Stimulated activated memory B cell treated with anti-CD40 and anti-IgM and Interleukin-4, amounts not matched to agents 10 μg/mL and 1 μg/mL and 100 μg/mL, for 72 hours (primary cell): ENCODE results near the gene BAIAP2.

Source experiments
- ATAC-seq: fragments of 150-1000 bp; cut with Tn5 transposase; 2 replicates; pipeline ENCODE4 v1.10.0; 2021
- H3K27ac Mint-ChIP-seq: one replicate; pipeline ENCODE4 v1.8.0; 2022; ENCODE audit warnings: mild to moderate bottlenecking, mixed read lengths
- H3K27me3 Mint-ChIP-seq: one replicate; pipeline ENCODE4 v1.8.0; 2022; ENCODE audit warnings: mixed read lengths
- H3K36me3 Mint-ChIP-seq: one replicate; pipeline ENCODE4 v1.8.0; 2022; ENCODE audit warnings: mixed read lengths
- H3K4me1 Mint-ChIP-seq: one replicate; pipeline ENCODE4 v1.8.0; 2022; ENCODE audit warnings: mixed read lengths
- H3K4me3 Mint-ChIP-seq: one replicate; pipeline ENCODE4 v1.8.0; 2022; ENCODE audit warnings: mild to moderate bottlenecking, moderate library complexity, mixed read lengths
- H3K9me3 Mint-ChIP-seq: one replicate; pipeline ENCODE4 v1.8.0; 2022; ENCODE audit warnings: mixed read lengths

BAIAP2 gene

GRCh38 chr17:81116704-81117103 is 81.8 kb downstream of the BAIAP2 start:
- no peak overlapping the region for H3K4me3 Mint-ChIP-seq
- H3K9me3 Mint-ChIP-seq: no peaks in the 10 kb centered on the region
- no peak overlapping the region for H3K27ac Mint-ChIP-seq
- ATAC-seq: no peak
- H3K36me3 Mint-ChIP-seq: no peaks in the 10 kb centered on the region
- peaks cover 12% of the 10 kb centered on the region for H3K4me1 Mint-ChIP-seq
- H3K27me3 Mint-ChIP-seq: peaks cover 52% of the 10 kb centered on the region

GRCh38 chr17:81117672-81118198 is 82.8 kb downstream of the BAIAP2 start:
- Mint-ChIP-seq H3K27ac (no peak overlapping the region), H3K36me3 (no peaks in the 10 kb centered on the region), H3K4me3 (no peak overlapping the region), H3K9me3 (no peaks in the 10 kb centered on the region), H3K27me3 (peaks cover 48% of the 10 kb centered on the region), H3K4me1 (peaks cover 12% of the 10 kb centered on the region)
- no peak for ATAC-seq

- peaks cover 48% of the 10 kb centered on the region for H3K27me3 Mint-ChIP-seq
- no peaks in the 10 kb centered on the region for H3K36me3 Mint-ChIP-seq
- no peaks in the 10 kb centered on the region for H3K9me3 Mint-ChIP-seq
- H3K4me3 Mint-ChIP-seq: peak overlapping the region; percentile 82
- peak overlapping the region; percentile 65 for H3K27ac Mint-ChIP-seq
- peaks cover 12% of the 10 kb centered on the region for H3K4me1 Mint-ChIP-seq
- ATAC-seq: no peak
Measured at GRCh38 chr17:81118308-81119221, 83.6 kb downstream of the BAIAP2 start.

- H3K27me3 Mint-ChIP-seq: peaks cover 47% of the 10 kb centered on the region
- peaks cover 12% of the 10 kb centered on the region for H3K4me1 Mint-ChIP-seq
- ATAC-seq: peak; percentile 70
- no peaks in the 10 kb centered on the region for H3K9me3 Mint-ChIP-seq
- peak overlapping the region; percentile 65 for H3K27ac Mint-ChIP-seq
- no peaks in the 10 kb centered on the region for H3K36me3 Mint-ChIP-seq
- H3K4me3 Mint-ChIP-seq: peak overlapping the region; percentile 82
Measured at GRCh38 chr17:81119223-81120148, 84.5 kb downstream of the BAIAP2 start.

- Mint-ChIP-seq H3K36me3 (no peaks in the 10 kb centered on the region), H3K27ac (no peak overlapping the region), H3K9me3 (no peaks in the 10 kb centered on the region), H3K4me3 (no peak overlapping the region), H3K4me1 (peaks cover 12% of the 10 kb centered on the region), H3K27me3 (peaks cover 41% of the 10 kb centered on the region)
- ATAC-seq: no peak
Measured at GRCh38 chr17:81120149-81120484, 85.2 kb downstream of the BAIAP2 start.

- Mint-ChIP-seq H3K9me3 (no peaks in the 10 kb centered on the region), H3K27ac (no peak overlapping the region), H3K4me3 (no peak overlapping the region), H3K27me3 (peaks cover 32% of the 10 kb centered on the region), H3K36me3 (no peaks in the 10 kb centered on the region), H3K4me1 (peaks cover 12% of the 10 kb centered on the region)
- ATAC-seq: no peak
Measured at GRCh38 chr17:81120695-81121621, 86.0 kb downstream of the BAIAP2 start.

- Mint-ChIP-seq H3K4me1 (peaks cover 12% of the 10 kb centered on the region), H3K9me3 (no peaks in the 10 kb centered on the region), H3K4me3 (no peak overlapping the region), H3K27ac (no peak overlapping the region), H3K27me3 (peaks cover 21% of the 10 kb centered on the region), H3K36me3 (no peaks in the 10 kb centered on the region)
- ATAC-seq: no peak
Measured at GRCh38 chr17:81121841-81122733, 87.1 kb downstream of the BAIAP2 start.

GRCh38 chr17:81123052-81124048 is 88.4 kb downstream of the BAIAP2 start:
- Mint-ChIP-seq H3K27me3 (peaks cover 11% of the 10 kb centered on the region), H3K36me3 (no peaks in the 10 kb centered on the region), H3K9me3 (no peaks in the 10 kb centered on the region), H3K4me1 (peaks cover 12% of the 10 kb centered on the region), H3K4me3 (no peak overlapping the region), H3K27ac (no peak overlapping the region)
- no peak for ATAC-seq

- no peak for ATAC-seq
- peaks cover 5% of the 10 kb centered on the region for H3K4me1 Mint-ChIP-seq
Measured at GRCh38 chr17:81124377-81124776, 89.4 kb downstream of the BAIAP2 start.

GRCh38 chr17:81125573-81126081 is 90.7 kb downstream of the BAIAP2 start:
- Mint-ChIP-seq H3K36me3 (no peaks in the 10 kb centered on the region), H3K27ac (no peak overlapping the region), H3K27me3 (no peaks in the 10 kb centered on the region), H3K4me1 (no peaks in the 10 kb centered on the region), H3K4me3 (no peak overlapping the region), H3K9me3 (no peaks in the 10 kb centered on the region)
- no peak for ATAC-seq

More at GRCh38 chr17:81124377-81124776, 89.4 kb downstream of the BAIAP2 start:
- no peaks in the 10 kb centered on the region for H3K9me3 Mint-ChIP-seq
- H3K27me3 Mint-ChIP-seq: peaks cover under 1% of the 10 kb centered on the region
- H3K27ac Mint-ChIP-seq: no peak overlapping the region
- no peak overlapping the region for H3K4me3 Mint-ChIP-seq
- H3K36me3 Mint-ChIP-seq: no peaks in the 10 kb centered on the region

- no peaks in the 10 kb centered on the region for H3K36me3 Mint-ChIP-seq
- H3K27me3 Mint-ChIP-seq: no peaks in the 10 kb centered on the region
- no peak for ATAC-seq
- H3K4me3 Mint-ChIP-seq: no peak overlapping the region
- no peaks in the 10 kb centered on the region for H3K9me3 Mint-ChIP-seq
- H3K4me1 Mint-ChIP-seq: no peaks in the 10 kb centered on the region
- no peak overlapping the region for H3K27ac Mint-ChIP-seq
Measured at GRCh38 chr17:81126281-81127132, 91.6 kb downstream of the BAIAP2 start.

GRCh38 chr17:81127133-81127455 is 92.1 kb downstream of the BAIAP2 start:
- no peak for ATAC-seq
- no peaks in the 10 kb centered on the region for H3K4me1 Mint-ChIP-seq
- H3K4me3 Mint-ChIP-seq: no peak overlapping the region

More at GRCh38 chr17:81127133-81127455, 92.1 kb downstream of the BAIAP2 start:
- Mint-ChIP-seq H3K27me3 (no peaks in the 10 kb centered on the region), H3K27ac (no peak overlapping the region), H3K9me3 (no peaks in the 10 kb centered on the region), H3K36me3 (no peaks in the 10 kb centered on the region)
